K562 (cell line): ENCODE data around the gene S100P. TPM values are rescaled to one million over a fixed set of nuclear protein-coding genes. Genes with fewer than 3 reads are reported as not detected.

ENCODE experiments used
- ARNT ChIP-seq, 2 experiments: fragments of 450-650 bp; IDR thresholded peaks; 2 replicates each; pipeline ENCODE4 v1.6.1; 2016; ENCODE audit warnings: mild to moderate bottlenecking in 1 of 2
- ASH1L ChIP-seq: fragments of 450-650 bp; IDR thresholded peaks from 2 replicates; pipeline ENCODE4 v1.6.1; 2018; ENCODE audit warnings: borderline replicate concordance, mild to moderate bottlenecking, low read depth; ENCODE audit not compliant: partially characterized antibody
- BCLAF1 ChIP-seq, 2 experiments: fragments of 450-650 bp in 1 of 2; IDR thresholded peaks; 2 replicates each; pipeline ENCODE4 v1.6.1; 2011 to 2017; ENCODE audit warnings: low read depth in 2 of 2, antibody characterized with exemption in 1 of 2, borderline replicate concordance in 1 of 2, low read length in 1 of 2, mild to moderate bottlenecking in 1 of 2, mixed read lengths in 1 of 2; ENCODE audit not compliant: control insufficient read depth in 1 of 2
- CC2D1A ChIP-seq: fragments of 450-650 bp; IDR thresholded peaks from 2 replicates; pipeline ENCODE4 v1.6.1; 2017; ENCODE audit warnings: mild to moderate bottlenecking
- CHAMP1 ChIP-seq: fragments of 450-650 bp; IDR thresholded peaks from 2 replicates; pipeline ENCODE4 v1.6.1; 2016; ENCODE audit warnings: mild to moderate bottlenecking
- CSDE1 ChIP-seq, 2 experiments: fragments of 450-650 bp; IDR thresholded peaks; 2 replicates each; pipeline ENCODE4 v1.6.1; 2016; ENCODE audit warnings: mild to moderate bottlenecking in 1 of 2
- HBP1 ChIP-seq: fragments of 450-650 bp; formaldehyde crosslinking; IDR thresholded peaks from 2 replicates; pipeline ENCODE4 v1.4.0; 2022; ENCODE audit warnings: missing genetic modification characterization
- MBD2 ChIP-seq: sonication (generic); IDR thresholded peaks from 2 replicates; pipeline ENCODE4 v1.6.1; 2016; ENCODE audit warnings: low read depth, borderline replicate concordance
- PKNOX1 ChIP-seq: fragments of 450-650 bp; IDR thresholded peaks from 2 replicates; pipeline ENCODE4 v1.6.1; 2016
- POLR2A ChIP-seq: fragments of 450-650 bp; conservative IDR thresholded peaks from 2 replicates; pipeline ENCODE4 v1.6.1; 2016
- RAD51 ChIP-seq: fragments of 450-650 bp; IDR thresholded peaks from 2 replicates; pipeline ENCODE4 v1.7.1; 2016; ENCODE audit warnings: low read depth, mild to moderate bottlenecking, borderline replicate concordance
- SMAD1 ChIP-seq: fragments of 150-350 bp; IDR thresholded peaks from 2 replicates; pipeline ENCODE4 v1.6.1; 2014; ENCODE audit warnings: low read length, low read depth; ENCODE audit not compliant: partially characterized antibody
- SUPT5H ChIP-seq: fragments of 450-650 bp; IDR thresholded peaks from 2 replicates; pipeline ENCODE4 v1.6.1; 2016
- TRIM24 ChIP-seq, 2 experiments: fragments of 450-650 bp; IDR thresholded peaks; 2 replicates each; pipeline ENCODE4 v1.6.1; 2016
- ZC3H8 ChIP-seq: fragments of 450-650 bp; IDR thresholded peaks from 2 replicates; pipeline ENCODE4 v1.6.1; 2017
- ZMIZ1 ChIP-seq, 2 experiments: fragments of 150-350 bp in 1 of 2; IDR thresholded peaks; 2 replicates each; pipeline ENCODE4 v1.6.1; 2012 to 2016; ENCODE audit warnings: low read depth in 2 of 2, low read length in 2 of 2, mild to moderate bottlenecking in 1 of 2, moderate library complexity in 1 of 2
- ZNF589 ChIP-seq: fragments of 200-800 bp; sonication (Bioruptor generic); IDR thresholded peaks from 2 replicates; pipeline ENCODE4 v1.6.1; 2016; ENCODE audit warnings: low read depth, missing genetic modification characterization, missing compliant biosample characterization
- polyA plus RNA-seq, 8 experiments: library from polyadenylated mRNA; depleted of rRNA in 4 of 8; stranded (reverse) in 5 of 8; unstranded in 3 of 8; fragments of >200 nt; fragmentation: Nextera tagmentation in 2 of 8; fragmentation: Illumina TruSeq in 1 of 8; extraction: Ambion mirVana in 2 of 8; extraction: Trizol in 1 of 8; gene quantifications; 2 replicates each; pipeline versions ENCODE4 v1.2.1 to v1.2.3, GENCODE V29; 2011 to 2014; ENCODE audit warnings: inconsistent platforms in 1 of 8, missing spikeins in 1 of 8
- total RNA-seq, 7 experiments: library from RNA; depleted of rRNA in 6 of 7; stranded (reverse); fragments of >200 nt in 6 of 7; fragmentation: Illumina TruSeq in 2 of 7; extraction: Trizol in 2 of 7; gene quantifications; 2 replicates each; pipeline versions ENCODE4 v1.2.1 to v1.2.3, GENCODE V29; 2011 to 2021; ENCODE audit warnings: low replicate concordance in 1 of 7

S100P gene
- total and polyA plus RNA-seq, 9 of the 15 experiments (the other 6 are each of a cell fraction or from before 2014, with no cell fraction given), result 4.1 to 23.8 (median 7.5) TPM

GRCh38 chr4:6673191-6673659 lies 20.5 kb upstream of the S100P start (continued):
- TF ChIP-seq HBP1 (CRISPR knock-in tag), result 0 out of 2 replicates have a peak, but pooled peaks have one; percentile 62
- TF ChIP-seq ZC3H8, result peak; percentile 81; the same call in 1 of the 2 replicates
- TF ChIP-seq PKNOX1, result peak; percentile 5; the same call in 1 of the 2 replicates
- TF ChIP-seq CHAMP1, result peak; percentile 79
- peak; percentile 99 for TF ChIP-seq SUPT5H
- 0 out of 2 replicates have a peak, but pooled peaks have one; percentile 28 for TF ChIP-seq RAD51
- TF ChIP-seq BCLAF1 (IDR thresholded peaks at IDR 0.05; ENCODE audit: borderline replicate concordance in 1 of 2, control insufficient read depth in 1 of 2, low read depth in 2 of 2, low read length in 1 of 2), result 0 out of 4 replicates have a peak, but pooled peaks of 1 of the 2 experiments have one; percentile 49
- TF ChIP-seq SMAD1, result peak; percentile 85
- peak; percentile 100 for TF ChIP-seq POLR2A
- peak; percentile 19 to 88; a peak in 2 of 4 replicates for TF ChIP-seq CSDE1 (IDR thresholded peaks at IDR 0.05)
- TF ChIP-seq MBD2, result peak; percentile 80
- TF ChIP-seq ZNF589 (CRISPR knock-in tag), result 0 out of 2 replicates have a peak, but pooled peaks have one; percentile 17
- peak; percentile 89 for TF ChIP-seq CC2D1A
- TF ChIP-seq TRIM24 (IDR thresholded peaks at IDR 0.05), result peak; percentile 10 to 34; a peak in 3 of 4 replicates
- TF ChIP-seq ASH1L, result peak; percentile 78
- TF ChIP-seq ARNT (IDR thresholded peaks at IDR 0.05), result peak in 1 of 2 experiments; percentile 78; a peak in 2 of 4 replicates
- 0 out of 4 replicates have a peak, but pooled peaks of 1 of the 2 experiments have one; percentile 14 for TF ChIP-seq ZMIZ1 (IDR thresholded peaks at IDR 0.05; ENCODE audit: low read depth in 2 of 2, low read length in 2 of 2)
